NCI-H2107 treated with DMSO at 0.1 percent for 48 hours (cell line): ENCODE results near the gene IL17RC.

Experiments
- DNase-seq: peaks from one replicate; lab custom pipeline; 2025; ENCODE audit not compliant: unreplicated experiment; lab: John Stamatoyannopoulos, UW

IL17RC gene

GRCh38 chr3:9976721-9977709, 60.1 kb downstream of the IL17RC start:
- DNase-seq, result peak; percentile 42

GRCh38 chr3:9978710-9979305, 61.9 kb downstream of the IL17RC start:
- DNase-seq, result no peak

- no peak for DNase-seq
Measured at GRCh38 chr3:9980251-9980650, 63.4 kb downstream of the IL17RC start.
